Activated CD4-positive, alpha-beta T cell treated with anti-CD3 and anti-CD28 coated beads, Interleukin-2, amount 50 U/mL, for 48 hours (primary cell): ENCODE results near the gene ZNF385D.

Experiments
- DNase-seq, 2 experiments: peaks; one replicate each; pipeline ENCODE4 v3.0.0-alpha.2; 2020

Gene ZNF385D

GRCh38 chr3:21668012-21668411 is 83.0 kb downstream of the ZNF385D start:
- DNase-seq, result no peak

GRCh38 chr3:21665444-21666100 is 85.4 kb downstream of the ZNF385D start:
- DNase-seq, result no peak

- DNase-seq, result no peak
Observed at GRCh38 chr3:21664996-21665395, 86.0 kb downstream of the ZNF385D start.

GRCh38 chr3:21662403-21662802 is 88.6 kb downstream of the ZNF385D start:
- no peak for DNase-seq

GRCh38 chr3:21654662-21655061 is 96.3 kb downstream of the ZNF385D start:
- no peak for DNase-seq

- no peak for DNase-seq
Observed at GRCh38 chr3:21654241-21654640, 96.8 kb downstream of the ZNF385D start.

GRCh38 chr3:21649519-21649918 is 101.5 kb downstream of the ZNF385D start:
- DNase-seq, result no peak

- no peak for DNase-seq
Observed at GRCh38 chr3:21647961-21648360, 103.0 kb downstream of the ZNF385D start.

- DNase-seq, result no peak
Observed at GRCh38 chr3:21645121-21645897, 105.7 kb downstream of the ZNF385D start.

- no peak for DNase-seq
Observed at GRCh38 chr3:21644268-21644667, 106.7 kb downstream of the ZNF385D start.

- no peak for DNase-seq
Observed at GRCh38 chr3:21643752-21644151, 107.3 kb downstream of the ZNF385D start.

GRCh38 chr3:21642433-21642832 is 108.6 kb downstream of the ZNF385D start:
- DNase-seq, result no peak

GRCh38 chr3:21641959-21642358 is 109.1 kb downstream of the ZNF385D start:
- no peak for DNase-seq

- no peak for DNase-seq
Observed at GRCh38 chr3:21638488-21638887, 112.5 kb downstream of the ZNF385D start.

GRCh38 chr3:21634112-21634511 is 116.9 kb downstream of the ZNF385D start:
- no peak for DNase-seq

GRCh38 chr3:21624524-21624923 is 126.5 kb downstream of the ZNF385D start:
- no peak for DNase-seq

GRCh38 chr3:21621181-21621651 is 129.8 kb downstream of the ZNF385D start:
- no peak for DNase-seq

- no peak for DNase-seq
Observed at GRCh38 chr3:21620511-21621155, 130.4 kb downstream of the ZNF385D start.

- DNase-seq, result no peak
Observed at GRCh38 chr3:21618695-21619094, 132.3 kb downstream of the ZNF385D start.

GRCh38 chr3:21613372-21614070 is 137.5 kb downstream of the ZNF385D start:
- no peak for DNase-seq

GRCh38 chr3:21601178-21601577 is 149.8 kb downstream of the ZNF385D start:
- DNase-seq, result no peak

- DNase-seq, result no peak
Observed at GRCh38 chr3:21599890-21600289, 151.1 kb downstream of the ZNF385D start.

GRCh38 chr3:21592828-21593227 is 158.2 kb downstream of the ZNF385D start:
- no peak for DNase-seq
